Diencephalon (tissue), 1 donor: ENCODE measurements around the gene MS4A1. TPM values are rescaled to one million over a fixed set of nuclear protein-coding genes. Genes with fewer than 3 reads are reported as not detected.

Experiments
- total RNA-seq: library from RNA; depleted of rRNA; stranded (reverse); fragments of >200 nt; gene quantifications from one replicate; pipeline ENCODE4 v1.2.3, GENCODE V29; 2014

The MS4A1 gene
- total RNA-seq = 0.23 TPM

DNA sequence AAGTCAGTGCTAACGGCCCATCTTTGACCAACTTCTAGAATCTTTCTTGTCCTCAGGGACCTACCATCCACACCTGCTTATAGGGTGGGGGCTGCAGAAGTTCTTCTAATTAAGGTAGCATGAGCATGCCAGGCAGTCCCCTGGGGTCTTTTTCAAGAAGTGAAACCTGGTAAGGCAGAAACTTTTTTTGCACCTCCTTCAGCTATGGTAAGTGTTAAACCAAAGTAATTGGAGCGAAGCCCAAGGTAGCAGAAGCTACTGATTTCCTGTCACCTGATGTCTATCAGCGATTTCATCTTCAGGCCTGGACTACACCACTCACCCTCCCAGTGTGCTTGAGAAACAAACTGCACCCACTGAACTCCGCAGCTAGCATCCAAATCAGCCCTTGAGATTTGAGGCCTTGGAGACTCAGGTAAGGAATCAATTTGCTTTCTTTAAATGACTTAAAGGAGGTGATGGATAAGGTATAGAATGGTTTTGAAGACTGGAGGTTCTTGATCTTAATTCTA lies at the start of gene MS4A1:
Gene MS4A1, plus strand, starts transcription at position 317 of the 512 bp plus-strand sequence. CDS start 6,528 bp downstream, outside the sequence.

DNA sequence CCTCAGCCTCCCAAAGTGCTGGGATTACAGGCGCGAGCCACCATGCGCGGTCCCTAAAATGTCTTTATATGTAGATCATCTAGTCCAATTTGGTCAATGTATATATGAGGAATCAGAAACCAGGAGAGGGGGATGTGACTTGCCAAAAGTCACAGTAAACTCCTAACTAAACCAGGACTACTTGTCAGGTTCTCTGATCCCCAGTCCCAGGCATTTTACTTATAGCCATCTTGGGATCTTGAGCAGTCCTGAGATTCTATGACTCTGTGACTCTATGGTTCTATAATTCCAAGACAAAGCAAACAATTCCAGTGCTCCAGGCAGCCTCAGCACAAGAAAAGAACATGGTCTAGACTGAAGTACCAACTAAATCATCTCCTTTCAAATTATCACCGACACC lies 26.4 kb upstream of the MS4A1 start, which contains the start of gene MS4A5:
Gene MS4A5, plus strand, starts transcription at position 301 of the 400 bp plus-strand sequence. CDS start 103 bp downstream, outside the sequence.

GRCh38 chr11:60492488-60493009 lies 36.9 kb downstream of the MS4A1 start, which contains the start of gene MS4A12:
Gene MS4A12, plus strand, starts transcription at chr11:60492778. Its CDS starts 4,541 bp downstream, at chr11:60497319.

GRCh38 chr11:60515144-60515855 lies 59.7 kb downstream of the MS4A1 start, which contains the start of gene MS4A13:
Gene MS4A13, plus strand, starts transcription at chr11:60515392. Its CDS starts 2,692 bp downstream, at chr11:60518084.

Other genes starting within 250 kb of the MS4A1 start
- gene MS4A4E, start 212.7 kb upstream of the MS4A1 start, total RNA-seq = not detected
- gene MS4A4A, start 175.2 kb upstream of the MS4A1 start, total RNA-seq = 2.1 TPM
- gene MS4A6E, start 128.6 kb upstream of the MS4A1 start, total RNA-seq = not detected
- gene MS4A7, start 77.3 kb upstream of the MS4A1 start, total RNA-seq = 2.1 TPM
- gene MS4A14, start 59.4 kb upstream of the MS4A1 start, total RNA-seq = not detected
- gene MS4A5, start 26.3 kb upstream of the MS4A1 start, total RNA-seq = not detected
- gene MS4A12, start 36.9 kb downstream of the MS4A1 start, total RNA-seq = not detected
- not detected for gene MS4A13, start 59.5 kb downstream of the MS4A1 start, total RNA-seq
- gene MS4A8, start 243.8 kb downstream of the MS4A1 start, total RNA-seq = not detected